ENCODE results near the gene ST3GAL5. TPM values are rescaled to one million over a fixed set of nuclear protein-coding genes. Genes with fewer than 3 reads are reported as not detected.

ST3GAL5 gene

DNA sequence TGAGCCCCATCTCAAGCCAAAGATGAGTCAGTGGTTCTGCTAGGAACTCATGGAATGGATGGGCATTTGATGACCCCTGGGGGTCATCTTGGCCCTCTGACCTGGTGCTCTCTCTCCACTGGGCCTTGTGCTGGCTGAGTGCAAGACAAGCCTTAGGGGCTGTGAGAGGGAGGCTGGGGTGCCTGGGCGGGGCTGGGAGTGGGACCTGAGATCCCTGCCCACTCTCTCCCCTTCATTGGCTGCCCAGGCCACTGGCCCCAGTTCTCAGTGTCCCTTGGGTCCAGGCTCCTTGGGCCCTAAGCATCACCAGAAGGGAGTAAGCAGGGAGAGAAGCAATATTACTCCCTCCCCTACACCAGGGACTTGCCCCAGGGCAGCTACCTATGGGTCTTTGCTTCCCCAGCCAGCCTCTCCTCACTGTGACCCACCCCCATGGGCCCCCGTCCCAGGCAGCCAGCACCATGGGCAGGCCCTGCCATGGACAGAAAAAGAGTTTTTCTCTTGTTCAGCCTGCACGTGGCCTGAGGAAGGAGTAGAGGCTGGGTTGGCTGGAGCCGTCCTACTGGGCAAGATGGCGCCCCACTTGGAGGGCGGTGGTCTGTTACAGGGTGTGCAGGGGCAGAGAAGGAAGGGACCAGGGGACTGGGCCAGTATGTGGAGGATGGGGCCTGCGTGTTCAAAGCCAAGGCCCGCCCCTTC is 101.4 kb downstream of the ST3GAL5 start:
- H3K9ac ChIP-seq (ENCODE audit: low read depth, low read length), result no peak overlapping the region
- no peak overlapping the region for H3K4me2 ChIP-seq (ENCODE audit: low read length)
- no peak overlapping the region for H3K4me3 ChIP-seq (ENCODE audit: low read length)
- H3K36me3 ChIP-seq (ENCODE audit: insufficient read depth, low read length), result peaks cover 85% of the 10 kb centered on the region
- peaks cover 31% of the 10 kb centered on the region for H3K4me1 ChIP-seq (ENCODE audit: control insufficient read depth, insufficient read depth, low read length)
- H3K27me3 ChIP-seq (ENCODE audit: control insufficient read depth, insufficient read depth, low read length), result no peaks in the 10 kb centered on the region
- no peaks in the 10 kb centered on the region for H3K9me3 ChIP-seq (replicated peaks; ENCODE audit: low read length)

Small RNAs within 50 kb of the gene (small RNA-seq; reads per million reads assigned to genes)
- not detected for gene RN7SKP83
